SK-N-SH (cell line): ENCODE results near the gene C1orf174.

Source experiments
- CTCF ChIP-seq: fragments of 200-600 bp; sonication (generic); IDR thresholded peaks from 2 replicates; pipeline ENCODE4 v1.6.1; 2017; ENCODE audit warnings: antibody characterized with exemption, mild to moderate bottlenecking, moderate library complexity
- EP300 ChIP-seq, 2 experiments: IDR thresholded peaks; 2 replicates each; pipeline versions ENCODE4 v1.4.0 to v1.6.1; 2012; ENCODE audit warnings: borderline replicate concordance in 1 of 2, low read depth in 1 of 2, low read length in 1 of 2
- FOXJ3 ChIP-seq: sonication (generic); formaldehyde crosslinking; IDR thresholded peaks from 2 replicates; pipeline ENCODE4 v1.5.1; 2020; ENCODE audit warnings: mild to moderate bottlenecking, missing genetic modification reagents
- FOXM1 ChIP-seq: IDR thresholded peaks from 2 replicates; pipeline ENCODE4 v1.4.0; 2012; ENCODE audit warnings: low read depth, mild to moderate bottlenecking
- GABPA ChIP-seq: IDR thresholded peaks from 2 replicates; pipeline ENCODE4 v1.4.0; 2012; ENCODE audit warnings: low read depth, mild to moderate bottlenecking
- JUND ChIP-seq: IDR thresholded peaks from 2 replicates; pipeline ENCODE4 v1.4.0; 2012
- MAX ChIP-seq: IDR thresholded peaks from 2 replicates; pipeline ENCODE4 v1.4.0; 2012; ENCODE audit warnings: low read depth
- POLR2AphosphoS5 ChIP-seq: IDR thresholded peaks from 2 replicates; pipeline ENCODE4 v1.6.1; 2012; ENCODE audit warnings: low read depth, low read length
- RCOR1 ChIP-seq: fragments of 150-350 bp; IDR thresholded peaks from 2 replicates; pipeline ENCODE4 v1.6.1; 2017; ENCODE audit warnings: antibody characterized with exemption, low read length
- RXRA ChIP-seq: IDR thresholded peaks from 2 replicates; pipeline ENCODE4 v1.4.0; 2012; ENCODE audit warnings: low read depth, mild to moderate bottlenecking, borderline replicate concordance
- TEAD4 ChIP-seq: IDR thresholded peaks from 2 replicates; pipeline ENCODE4 v1.4.0; 2012; ENCODE audit warnings: mild to moderate bottlenecking, borderline replicate concordance; ENCODE audit not compliant: insufficient read depth

GRCh38 chr1:3874736-3875135 lies 25.3 kb downstream of the C1orf174 start:
- no peak for TF ChIP-seq RCOR1
- no peak for TF ChIP-seq CTCF
- TF ChIP-seq FOXJ3 (CRISPR knock-in tag) = no peak
- TF ChIP-seq TEAD4 = no peak
- no peak for TF ChIP-seq RXRA
- TF ChIP-seq GABPA = no peak
- no peak for TF ChIP-seq POLR2AphosphoS5
- no peak for TF ChIP-seq MAX
- no peak for TF ChIP-seq EP300 (IDR thresholded peaks at IDR 0.05; ENCODE audit: borderline replicate concordance in 1 of 2, low read depth in 1 of 2, low read length in 1 of 2)
- TF ChIP-seq FOXM1 = no peak
- TF ChIP-seq JUND = no peak
